ENCODE data around the gene ASIC3.

- no peak for TF ChIP-seq CTCF (IDR thresholded peaks at IDR 0.05)
- TF ChIP-seq POLR2A (IDR thresholded peaks at IDR 0.05), result no peak
Observed at GRCh38 chr7:151086802-151087244, 38.5 kb downstream of the ASIC3 start.

All from Peyer's patch (tissue), 4 donors.